Mesenchymal stem cell (in vitro differentiated cells and primary cell): Measurements from ENCODE around the gene GLDC.
"Not testable (repeated sequence)": the region's sequence is repeated elsewhere in the genome, so short reads cannot be mapped to it uniquely, and the experiment has no call there.

Experiments used
- DNase-seq: peaks from one replicate; pipeline ENCODE4 v3.0.0-alpha.2; 2013
- H2AFZ ChIP-seq: one replicate; pipeline ENCODE4 v1.6.1; 2013; ENCODE audit warnings: low read depth, mild to moderate bottlenecking, control low read depth, inconsistent platforms, low read length, moderate library complexity
- H2AK5ac ChIP-seq: 2 replicates; pipeline ENCODE4 v1.6.1; 2013; ENCODE audit warnings: low read length, moderate library complexity, mild to moderate bottlenecking, inconsistent platforms; ENCODE audit not compliant: severe bottlenecking
- H2BK120ac ChIP-seq: one replicate; pipeline ENCODE4 v1.6.1; 2013; ENCODE audit warnings: low read depth, mild to moderate bottlenecking, inconsistent platforms, low read length, moderate library complexity
- H2BK12ac ChIP-seq, 2 experiments: one replicate each; pipeline ENCODE4 v1.6.1; 2013; ENCODE audit warnings: inconsistent platforms in 2 of 2, low read length in 2 of 2, mild to moderate bottlenecking in 2 of 2, moderate library complexity in 2 of 2, control low read depth in 1 of 2
- H2BK15ac ChIP-seq: one replicate; pipeline ENCODE4 v1.6.1; 2013; ENCODE audit warnings: mild to moderate bottlenecking, low read depth, inconsistent platforms; ENCODE audit not compliant: poor library complexity, severe bottlenecking
- H2BK5ac ChIP-seq: 2 replicates; pipeline ENCODE4 v1.6.1; 2013; ENCODE audit warnings: low read depth, mild to moderate bottlenecking, low read length, control low read depth, inconsistent platforms; ENCODE audit not compliant: poor library complexity, severe bottlenecking
- H3K14ac ChIP-seq, 2 experiments: one replicate each; pipeline ENCODE4 v1.6.1; 2013; ENCODE audit warnings: inconsistent platforms in 2 of 2, low read length in 2 of 2, control low read depth in 1 of 2, mild to moderate bottlenecking in 1 of 2, moderate library complexity in 1 of 2
- H3K18ac ChIP-seq, 2 experiments: one replicate each; pipeline ENCODE4 v1.6.1; 2013; ENCODE audit warnings: inconsistent platforms in 2 of 2, low read length in 2 of 2, control low read depth in 1 of 2, low read depth in 1 of 2, mild to moderate bottlenecking in 1 of 2
- H3K23ac ChIP-seq, 2 experiments: one replicate each; pipeline ENCODE4 v1.6.1; 2013; ENCODE audit warnings: inconsistent platforms in 2 of 2, low read length in 2 of 2, mild to moderate bottlenecking in 2 of 2, moderate library complexity in 2 of 2, control low read depth in 1 of 2
- H3K27ac ChIP-seq: 2 replicates; pipeline ENCODE4 v1.5.1; 2013; ENCODE audit warnings: mild to moderate bottlenecking, moderate library complexity, low read length, control low read depth, inconsistent platforms; ENCODE audit not compliant: poor library complexity, severe bottlenecking
- H3K27me3 ChIP-seq, 2 experiments: 2 replicates each; pipeline versions ENCODE4 v1.6.1 to v1.7.0; 2013; ENCODE audit warnings: low read length in 2 of 2, mild to moderate bottlenecking in 2 of 2, moderate library complexity in 2 of 2, control low read depth in 1 of 2, inconsistent platforms in 1 of 2; ENCODE audit not compliant: control insufficient read depth in 1 of 2, insufficient read depth in 1 of 2
- H3K36me3 ChIP-seq, 2 experiments: 2 replicates each; pipeline versions ENCODE4 v1.6.1 to v1.7.0; 2013; ENCODE audit warnings: low read length in 2 of 2, control low read depth in 1 of 2, inconsistent platforms in 1 of 2, low read depth in 1 of 2, mild to moderate bottlenecking in 1 of 2; ENCODE audit not compliant: insufficient read depth in 2 of 2, control insufficient read depth in 1 of 2
- H3K4ac ChIP-seq, 2 experiments: one replicate each; pipeline ENCODE4 v1.6.1; 2013; ENCODE audit warnings: inconsistent platforms in 2 of 2, low read length in 2 of 2, mild to moderate bottlenecking in 2 of 2, moderate library complexity in 2 of 2, control low read depth in 1 of 2, low read depth in 1 of 2
- H3K4me1 ChIP-seq: 2 replicates; pipeline ENCODE4 v1.6.1; 2013; ENCODE audit warnings: low read depth, low read length, control low read depth; ENCODE audit not compliant: control insufficient read depth, insufficient read depth
- H3K4me2 ChIP-seq: 2 replicates; pipeline ENCODE4 v1.6.1; 2013; ENCODE audit warnings: low read length, mild to moderate bottlenecking, inconsistent platforms; ENCODE audit not compliant: poor library complexity, severe bottlenecking
- H3K4me3 ChIP-seq, 2 experiments: 2 replicates each; pipeline versions ENCODE4 v1.5.1 to v1.7.0; 2013; ENCODE audit warnings: low read length in 2 of 2, mild to moderate bottlenecking in 2 of 2, control low read depth in 1 of 2, low read depth in 1 of 2; ENCODE audit not compliant: insufficient read depth in 1 of 2
- H3K79me1 ChIP-seq: replicated peaks from 2 replicates; pipeline ENCODE4 v1.6.1; 2013; ENCODE audit warnings: mild to moderate bottlenecking, control low read depth, low read length, inconsistent platforms; ENCODE audit not compliant: poor library complexity, severe bottlenecking
- H3K9ac ChIP-seq: 2 replicates; pipeline ENCODE4 v1.7.0; 2013; ENCODE audit warnings: mild to moderate bottlenecking, low read length, moderate library complexity
- H3K9me3 ChIP-seq: 2 replicates; pipeline ENCODE4 v1.7.0; 2013; ENCODE audit warnings: mild to moderate bottlenecking, low read length; ENCODE audit not compliant: control insufficient read depth
- H4K8ac ChIP-seq: one replicate; pipeline ENCODE4 v1.6.1; 2013; ENCODE audit warnings: inconsistent platforms, mild to moderate bottlenecking, low read length, moderate library complexity
- H4K91ac ChIP-seq: one replicate; pipeline ENCODE4 v1.6.1; 2013; ENCODE audit warnings: mild to moderate bottlenecking, low read length, inconsistent platforms
- WGBS: methylation state at CpG from one replicate; pipeline ENCODE4 v1.1.7; 2013; ENCODE audit warnings: mixed read lengths; 5-methylcytosine and 5-hydroxymethylcytosine counted together

Gene GLDC

GRCh38 chr9:6543204-6543603 lies 102.3 kb downstream of the GLDC start:
- Histone ChIP-seq H3K36me3 (no peaks in the 10 kb centered on the region), H4K91ac (no peak overlapping the region), H3K9me3 (no peaks in the 10 kb centered on the region), H2BK120ac (no peak overlapping the region), H3K4me3 (no peak overlapping the region), H3K23ac (no peak overlapping the region), H3K4me1 (peaks cover 2% of the 10 kb centered on the region), H3K79me1 (no peaks in the 10 kb centered on the region), H4K8ac (no peak overlapping the region), H3K9ac (no peak overlapping the region), H3K18ac (no peak overlapping the region), H3K14ac (no peak overlapping the region), H3K27ac (no peak overlapping the region), H2BK5ac (no peak overlapping the region), H3K4ac (no peak overlapping the region), H3K4me2 (no peak overlapping the region), H2BK15ac (no peak overlapping the region), H2AFZ (no peak overlapping the region), H3K27me3 (no peaks in the 10 kb centered on the region), H2AK5ac (no peak overlapping the region), H2BK12ac (no peak overlapping the region)
- no peak for DNase-seq
- WGBS: 80% methylated on average over 6 of the region's 6 CpGs

DNA sequence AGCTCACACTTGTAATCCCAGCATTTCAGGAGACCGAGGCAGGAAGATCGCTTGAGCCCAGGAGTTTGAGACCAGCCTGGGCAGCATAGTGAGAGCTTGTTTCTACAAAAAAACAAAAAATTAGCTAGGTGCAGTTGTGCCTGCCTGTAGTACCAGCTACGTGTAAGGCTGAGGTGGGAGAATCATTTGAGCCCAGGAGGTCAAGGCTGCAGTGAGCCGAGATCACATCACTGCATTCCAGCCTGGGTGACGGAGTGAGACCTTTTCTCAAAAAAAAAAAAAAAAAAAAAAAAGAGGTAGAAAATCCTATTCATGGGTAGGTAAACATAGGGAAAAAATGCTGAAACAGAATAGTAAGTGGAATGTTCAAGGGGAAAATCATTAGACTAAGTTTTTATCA lies 102.9 kb downstream of the GLDC start:
- not testable (repeated sequence) for H2AK5ac ChIP-seq, H3K9ac ChIP-seq, DNase-seq, H2AFZ ChIP-seq, H2BK15ac ChIP-seq, H2BK5ac ChIP-seq, H3K79me1 ChIP-seq, H3K27ac ChIP-seq, H3K4me3 ChIP-seq, H4K91ac ChIP-seq, H2BK120ac ChIP-seq, H3K18ac ChIP-seq, H3K23ac ChIP-seq, H3K27me3 ChIP-seq, H3K36me3 ChIP-seq, H3K4me1 ChIP-seq, H2BK12ac ChIP-seq, H4K8ac ChIP-seq, H3K4ac ChIP-seq, H3K9me3 ChIP-seq, H3K14ac ChIP-seq, H3K4me2 ChIP-seq
- WGBS: 94% methylated on average over 4 of the region's 5 CpGs

DNA sequence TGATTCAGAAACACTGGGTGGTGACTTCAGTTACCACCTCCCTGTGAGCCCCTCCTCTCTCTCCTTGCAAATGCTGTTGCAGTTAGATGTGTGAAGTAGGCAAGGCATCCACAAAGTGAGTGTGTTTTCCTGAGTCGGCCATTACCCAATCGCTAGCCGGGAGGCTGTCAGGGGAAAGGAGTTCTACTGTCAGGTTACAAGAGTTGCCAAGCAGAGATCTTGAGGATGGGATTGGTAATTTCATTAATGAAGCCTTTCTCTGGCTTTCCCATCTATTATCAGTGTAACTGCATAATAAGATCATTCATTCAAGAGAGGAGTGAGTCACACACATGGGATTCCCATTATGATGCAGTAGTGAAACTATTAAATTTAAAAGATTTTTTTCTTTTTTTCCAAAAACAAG lies 106.9 kb downstream of the GLDC start:
- Histone ChIP-seq H2AFZ (peak overlapping the region; percentile 65), H3K18ac (peak overlapping the region in 1 of 2 experiments; percentile 19), H3K9ac (peak overlapping the region; percentile 42), H2AK5ac (no peak overlapping the region), H3K36me3 (no peaks in the 10 kb centered on the region), H3K4me3 (peak overlapping the region in 1 of 2 experiments; percentile 1), H3K23ac (no peak overlapping the region), H2BK120ac (no peak overlapping the region), H3K27me3 (no peaks in the 10 kb centered on the region), H3K9me3 (no peaks in the 10 kb centered on the region), H3K4me1 (peaks cover 2% of the 10 kb centered on the region), H3K27ac (no peak overlapping the region), H3K4me2 (no peak overlapping the region), H4K91ac (no peak overlapping the region), H3K79me1 (no peaks in the 10 kb centered on the region), H3K14ac (peak overlapping the region in 1 of 2 experiments; percentile 37), H2BK15ac (no peak overlapping the region), H3K4ac (peak overlapping the region in 1 of 2 experiments; percentile 42), H2BK12ac (no peak overlapping the region), H2BK5ac (no peak overlapping the region), H4K8ac (no peak overlapping the region)
- WGBS: 39% methylated on average over 3 of the region's 3 CpGs
- DNase-seq: peak; percentile 45

DNA sequence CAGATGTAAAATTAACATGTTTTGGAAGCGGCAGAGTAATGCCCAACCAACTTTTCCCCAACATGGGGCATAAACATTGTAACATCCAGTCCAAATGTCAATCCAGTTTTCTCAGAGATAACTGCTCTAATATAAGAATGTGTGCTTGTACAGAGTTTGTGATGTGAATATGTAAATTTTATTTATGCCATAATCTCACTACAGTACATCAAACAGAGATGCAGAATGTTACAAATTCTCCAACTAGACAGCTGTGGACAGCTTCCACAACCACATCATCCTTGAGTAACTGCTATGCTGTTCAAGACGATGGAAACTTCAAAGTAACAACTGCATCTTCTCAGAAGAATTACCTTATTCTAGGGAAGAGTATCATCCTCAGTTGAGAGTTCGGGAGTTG lies 109.9 kb downstream of the GLDC start:
- Histone ChIP-seq H3K23ac (no peak overlapping the region), H3K4me2 (no peak overlapping the region), H3K14ac (no peak overlapping the region), H3K4ac (no peak overlapping the region), H3K9ac (no peak overlapping the region), H2BK15ac (no peak overlapping the region), H2BK5ac (no peak overlapping the region), H4K91ac (no peak overlapping the region), H3K9me3 (no peaks in the 10 kb centered on the region), H3K18ac (no peak overlapping the region), H3K4me3 (no peak overlapping the region), H3K36me3 (no peaks in the 10 kb centered on the region), H3K79me1 (no peaks in the 10 kb centered on the region), H4K8ac (no peak overlapping the region), H3K27me3 (no peaks in the 10 kb centered on the region), H2BK120ac (no peak overlapping the region), H3K4me1 (peaks cover 2% of the 10 kb centered on the region), H3K27ac (no peak overlapping the region), H2AK5ac (no peak overlapping the region), H2AFZ (no peak overlapping the region), H2BK12ac (no peak overlapping the region)
- no peak for DNase-seq
- WGBS: 99% methylated on average over 3 of the region's 3 CpGs
